Ovary (tissue), 3 donors: Measurements from ENCODE around the gene CCDC106.

Experiments
- EP300 ChIP-seq: sonication (generic); formaldehyde crosslinking; IDR thresholded peaks from one replicate; pipeline ENCODE4 v1.6.1; 2017; ENCODE audit warnings: antibody characterized with exemption
- POLR2A ChIP-seq: fragments of 450-650 bp; IDR thresholded peaks from one replicate; pipeline ENCODE4 v1.6.1; 2017; ENCODE audit warnings: antibody characterized with exemption, mild to moderate bottlenecking, moderate library complexity
- TF ChIP-seq, protein P1 (sequence below), 3 donors: fragments of 450-650 bp in 2 of 3; fragments of 200-600 bp in 1 of 3; IDR thresholded peaks; one replicate each; pipeline versions ENCODE4 v1.5.1 to v1.8.0; 2016 to 2022; ENCODE audit warnings: antibody characterized with exemption in 3 of 3, mild to moderate bottlenecking in 1 of 3
- donor health status: DM: no; HTN: no; CAD: no.

DNA sequence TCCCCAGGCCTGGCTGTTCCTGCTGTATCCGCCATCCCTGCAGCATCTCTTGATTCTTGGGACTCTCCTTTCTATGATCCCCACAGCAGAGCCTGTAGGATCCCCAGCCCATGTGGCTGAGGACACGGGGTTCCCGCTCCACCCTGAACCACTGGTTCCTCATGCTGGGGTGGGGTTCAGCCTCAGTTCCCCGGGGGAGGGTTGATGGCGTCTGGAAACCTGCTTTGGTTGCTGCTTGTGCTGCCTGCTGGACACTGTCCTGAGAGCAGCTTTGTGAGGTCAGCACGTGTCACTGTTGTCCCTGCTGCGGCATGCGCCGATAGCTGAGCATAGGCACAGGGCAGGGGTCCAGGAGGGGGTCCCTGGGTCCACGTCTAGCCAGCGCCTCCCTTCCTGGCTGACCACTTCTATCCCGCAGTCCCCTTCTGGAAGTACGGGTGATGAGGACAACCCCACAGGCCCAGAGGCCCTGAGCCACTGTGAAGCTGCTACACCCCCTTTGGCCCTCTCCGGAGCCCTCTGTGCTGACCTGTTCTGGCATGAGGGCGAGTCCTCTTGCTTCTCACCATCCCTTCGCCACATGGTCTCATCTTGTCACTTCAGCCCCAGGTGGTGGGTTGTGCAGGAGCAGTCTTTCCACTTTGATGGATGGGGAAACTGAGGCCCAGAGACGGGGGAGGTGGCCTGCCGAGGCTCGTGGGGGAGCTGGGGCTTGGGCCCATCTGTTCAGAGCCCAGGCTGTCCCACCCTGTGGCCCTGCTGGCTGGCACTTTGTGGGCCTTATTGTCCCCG, 32.5 kb downstream of the CCDC106 start:
- TF ChIP-seq, protein P1, sequence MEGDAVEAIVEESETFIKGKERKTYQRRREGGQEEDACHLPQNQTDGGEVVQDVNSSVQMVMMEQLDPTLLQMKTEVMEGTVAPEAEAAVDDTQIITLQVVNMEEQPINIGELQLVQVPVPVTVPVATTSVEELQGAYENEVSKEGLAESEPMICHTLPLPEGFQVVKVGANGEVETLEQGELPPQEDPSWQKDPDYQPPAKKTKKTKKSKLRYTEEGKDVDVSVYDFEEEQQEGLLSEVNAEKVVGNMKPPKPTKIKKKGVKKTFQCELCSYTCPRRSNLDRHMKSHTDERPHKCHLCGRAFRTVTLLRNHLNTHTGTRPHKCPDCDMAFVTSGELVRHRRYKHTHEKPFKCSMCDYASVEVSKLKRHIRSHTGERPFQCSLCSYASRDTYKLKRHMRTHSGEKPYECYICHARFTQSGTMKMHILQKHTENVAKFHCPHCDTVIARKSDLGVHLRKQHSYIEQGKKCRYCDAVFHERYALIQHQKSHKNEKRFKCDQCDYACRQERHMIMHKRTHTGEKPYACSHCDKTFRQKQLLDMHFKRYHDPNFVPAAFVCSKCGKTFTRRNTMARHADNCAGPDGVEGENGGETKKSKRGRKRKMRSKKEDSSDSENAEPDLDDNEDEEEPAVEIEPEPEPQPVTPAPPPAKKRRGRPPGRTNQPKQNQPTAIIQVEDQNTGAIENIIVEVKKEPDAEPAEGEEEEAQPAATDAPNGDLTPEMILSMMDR (IDR thresholded peaks at IDR 0.05), result no peak
- TF ChIP-seq EP300 (no peak), POLR2A (no peak)
